HepG2 (cell line): Measurements from ENCODE around the gene P2RY6. TPM values are rescaled to one million over a fixed set of nuclear protein-coding genes. Genes with fewer than 3 reads are reported as not detected.

Source experiments
- ATF7-NPFF ChIP-seq: sonication (generic); formaldehyde crosslinking; IDR thresholded peaks from 2 replicates; pipeline ENCODE4 v1.8.1; 2023; ENCODE audit warnings: mild to moderate bottlenecking, low read depth, missing genetic modification reagents, moderate library complexity
- BRD4 ChIP-seq: sonication (generic); formaldehyde crosslinking; IDR thresholded peaks from 2 replicates; pipeline ENCODE4 v1.4.0; 2020; ENCODE audit warnings: missing genetic modification reagents
- CCAR2 ChIP-seq: fragments of 200-400 bp; formaldehyde crosslinking; optimal IDR thresholded peaks from 2 replicates; pipeline ENCODE3; 2018; ENCODE audit warnings: low read depth, mild to moderate bottlenecking, low read length, moderate library complexity
- ELF3 ChIP-seq: IDR thresholded peaks from 2 replicates; pipeline ENCODE4 v1.6.1; 2016; ENCODE audit warnings: missing genetic modification reagents, missing compliant biosample characterization
- FOXK1 ChIP-seq: sonication (generic); formaldehyde crosslinking; IDR thresholded peaks from 2 replicates; pipeline ENCODE4 v1.4.0; 2020; ENCODE audit warnings: low read depth, missing genetic modification reagents, borderline replicate concordance
- GABPA ChIP-seq, 2 experiments: IDR thresholded peaks; 2 replicates each; pipeline ENCODE4 v1.6.1; 2011 to 2016; ENCODE audit warnings: low read depth in 2 of 2, low read length in 1 of 2, missing biosample characterization in 1 of 2, missing genetic modification characterization in 1 of 2
- HNRNPK ChIP-seq: fragments of 200-400 bp; formaldehyde crosslinking; IDR thresholded peaks from 2 replicates; pipeline ENCODE4 v1.6.1; 2018; ENCODE audit warnings: low read length, low read depth, moderate library complexity, mild to moderate bottlenecking; ENCODE audit not compliant: poor library complexity, severe bottlenecking
- MBNL3 ChIP-seq: fragments of 250-450 bp; sonication (Bioruptor Pico); conservative IDR thresholded peaks from 2 replicates; pipeline ENCODE4 v1.8.0; 2022; ENCODE audit warnings: mild to moderate bottlenecking, inconsistent platforms
- RNF2 ChIP-seq: fragments of 450-650 bp; conservative IDR thresholded peaks from 2 replicates; pipeline ENCODE4 v1.6.1; 2016; ENCODE audit warnings: low read depth
- TBL1XR1 ChIP-seq: fragments of 150-350 bp; IDR thresholded peaks from 2 replicates; pipeline ENCODE4 v1.6.1; 2014; ENCODE audit warnings: borderline replicate concordance, low read length; ENCODE audit not compliant: partially characterized antibody
- TFDP1 ChIP-seq: IDR thresholded peaks from 2 replicates; pipeline ENCODE4 v1.6.1; 2016; ENCODE audit warnings: missing compliant biosample characterization, missing genetic modification reagents, borderline replicate concordance
- ZBTB1 ChIP-seq: sonication (generic); formaldehyde crosslinking; IDR thresholded peaks from 2 replicates; pipeline ENCODE4 v1.4.0; 2020; ENCODE audit warnings: missing genetic modification reagents, borderline replicate concordance
- ZBTB25 ChIP-seq: IDR thresholded peaks from 2 replicates; pipeline ENCODE4 v1.6.1; 2018; ENCODE audit warnings: missing genetic modification reagents
- ZBTB26 ChIP-seq: IDR thresholded peaks from 2 replicates; pipeline ENCODE4 v1.6.1; 2016; ENCODE audit warnings: missing compliant biosample characterization, missing genetic modification reagents, borderline replicate concordance
- ZFP90 ChIP-seq: sonication (generic); formaldehyde crosslinking; IDR thresholded peaks from 2 replicates; pipeline ENCODE4 v1.8.0; 2022; ENCODE audit warnings: missing genetic modification reagents, mild to moderate bottlenecking, inconsistent platforms, borderline replicate concordance
- ZMYM2 ChIP-seq: sonication (generic); formaldehyde crosslinking; IDR thresholded peaks from 2 replicates; pipeline ENCODE4 v1.8.0; 2022; ENCODE audit warnings: mild to moderate bottlenecking, missing genetic modification reagents
- ZNF138 ChIP-seq: sonication (generic); formaldehyde crosslinking; IDR thresholded peaks from 2 replicates; pipeline ENCODE4 v1.5.0; 2020; ENCODE audit warnings: mild to moderate bottlenecking, low read depth, missing genetic modification reagents
- ZNF17 ChIP-seq: sonication (generic); formaldehyde crosslinking; IDR thresholded peaks from 2 replicates; pipeline ENCODE4 v1.5.0; 2020; ENCODE audit warnings: mild to moderate bottlenecking, missing genetic modification reagents
- ZNF224 ChIP-seq: sonication (generic); formaldehyde crosslinking; IDR thresholded peaks from 2 replicates; pipeline ENCODE4 v1.5.0; 2020; ENCODE audit warnings: mild to moderate bottlenecking, missing genetic modification reagents
- ZNF557 ChIP-seq: sonication (generic); formaldehyde crosslinking; IDR thresholded peaks from 2 replicates; pipeline ENCODE4 v1.4.0; 2020; ENCODE audit warnings: missing genetic modification reagents
- ZNF580 ChIP-seq: IDR thresholded peaks from 2 replicates; pipeline ENCODE4 v1.6.1; 2016; ENCODE audit warnings: low read depth, borderline replicate concordance
- ZNF607 ChIP-seq: sonication (generic); formaldehyde crosslinking; IDR thresholded peaks from 2 replicates; pipeline ENCODE4 v1.5.1; 2020; ENCODE audit warnings: missing genetic modification reagents, mild to moderate bottlenecking, borderline replicate concordance
- ZNF710 ChIP-seq: sonication (generic); formaldehyde crosslinking; IDR thresholded peaks from 2 replicates; pipeline ENCODE4 v1.5.0; 2020; ENCODE audit warnings: mild to moderate bottlenecking, missing genetic modification reagents, borderline replicate concordance
- polyA plus RNA-seq, 8 experiments: library from polyadenylated mRNA; depleted of rRNA in 3 of 8; stranded (reverse) in 7 of 8; unstranded in 1 of 8; fragments of >200 nt; fragmentation: Illumina TruSeq in 4 of 8; extraction: Trizol in 4 of 8; gene quantifications; 2 replicates each; pipeline versions ENCODE4 v1.2.1 to v1.2.3, GENCODE V29; 2011 to 2016; ENCODE audit warnings: low read depth in 4 of 8, missing spikeins in 1 of 8, mixed read lengths in 1 of 8; ENCODE audit not compliant: insufficient read depth in 1 of 8
- total RNA-seq, 5 experiments: library from RNA; depleted of rRNA; stranded (reverse); fragments of >200 nt; fragmentation: Illumina TruSeq; extraction: Trizol; gene quantifications; 2 replicates each; pipeline ENCODE4 v1.2.3, GENCODE V29; 2016; ENCODE audit warnings: low read depth in 1 of 5

P2RY6 gene
- total and polyA plus RNA-seq, 2 of the 13 experiments (the other 11 are each of a cell fraction or from before 2014, with no cell fraction given): 0.09 to 0.29 TPM

GRCh38 chr11:73237471-73238290 is 34.5 kb upstream of the P2RY6 start (continued):
- TF ChIP-seq HNRNPK (no peak), ZNF607 (CRISPR knock-in tag) (peak; percentile 96), ZBTB1 (CRISPR knock-in tag) (no peak), RNF2 (peak; percentile 77), TFDP1 (CRISPR knock-in tag) (peak; percentile 63; the same call in 1 of the 2 replicates), CCAR2 (no peak), ZNF17 (CRISPR knock-in tag) (no peak), ATF7-NPFF (0 out of 2 replicates have a peak, but pooled peaks have one; percentile 57), ZFP90 (CRISPR knock-in tag) (no peak), ELF3 (CRISPR knock-in tag) (peak; percentile 74), MBNL3 (no peak), ZNF710 (CRISPR knock-in tag) (peak; percentile 76; the same call in 1 of the 2 replicates), ZNF580 (peak; percentile 57; the same call in 1 of the 2 replicates), TBL1XR1 (no peak), ZBTB26 (CRISPR knock-in tag) (peak; percentile 29; the same call in 1 of the 2 replicates), BRD4 (CRISPR knock-in tag) (no peak), FOXK1 (CRISPR knock-in tag) (peak; percentile 46; the same call in 1 of the 2 replicates), ZNF557 (peak; percentile 56; the same call in 1 of the 2 replicates), ZBTB25 (CRISPR knock-in tag) (0 out of 2 replicates have a peak, but pooled peaks have one; percentile 58), GABPA (IDR thresholded peaks at IDR 0.05; ENCODE audit: low read depth, low read length) (no peak), GABPA (CRISPR knock-in tag; IDR thresholded peaks at IDR 0.05; ENCODE audit: low read depth) (peak; percentile 89), ZNF224 (no peak), ZMYM2 (CRISPR knock-in tag) (no peak), ZNF138 (CRISPR knock-in tag) (no peak)
